HepG2 (cell line): ENCODE measurements around the gene SRCAP. TPM values are rescaled to one million over a fixed set of nuclear protein-coding genes. Genes with fewer than 3 reads are reported as not detected.
A peak's percentile ranks its signal among the peaks of the same experiment; 100 is the strongest.

Experiments
- ATF7 ChIP-seq, 2 experiments: fragments of 450-650 bp in 1 of 2; sonication (generic) in 1 of 2; formaldehyde crosslinking in 1 of 2; IDR thresholded peaks; 2 replicates each; pipeline versions ENCODE4 v1.4.0 to v1.6.1; 2016 to 2020; ENCODE audit warnings: antibody characterized with exemption in 1 of 2, mild to moderate bottlenecking in 1 of 2, missing genetic modification reagents in 1 of 2
- FLYWCH1 ChIP-seq: sonication (generic); formaldehyde crosslinking; IDR thresholded peaks from 2 replicates; pipeline ENCODE4 v1.8.1; 2023; ENCODE audit warnings: mild to moderate bottlenecking, missing genetic modification reagents
- HNF1B ChIP-seq: sonication (generic); formaldehyde crosslinking; IDR thresholded peaks from 2 replicates; pipeline ENCODE4 v1.5.1; 2020; ENCODE audit warnings: mild to moderate bottlenecking, moderate library complexity, missing genetic modification reagents
- IKZF5 ChIP-seq: IDR thresholded peaks from 2 replicates; pipeline ENCODE4 v1.6.1; 2018; ENCODE audit warnings: missing genetic modification reagents, mild to moderate bottlenecking, missing compliant biosample characterization
- NRL ChIP-seq: sonication (generic); formaldehyde crosslinking; IDR thresholded peaks from 2 replicates; pipeline ENCODE4 v1.5.0; 2020; ENCODE audit warnings: missing genetic modification reagents, mild to moderate bottlenecking, moderate library complexity, borderline replicate concordance
- PTBP1 ChIP-seq: fragments of 200-400 bp; formaldehyde crosslinking; IDR thresholded peaks from 2 replicates; pipeline ENCODE4 v1.6.1; 2018; ENCODE audit warnings: low read length, low read depth; ENCODE audit not compliant: poor library complexity, severe bottlenecking
- SIX1 ChIP-seq: sonication (generic); formaldehyde crosslinking; IDR thresholded peaks from 2 replicates; pipeline ENCODE4 v1.4.0; 2020; ENCODE audit warnings: missing genetic modification reagents, borderline replicate concordance
- TCF12 ChIP-seq, 2 experiments: fragments of 450-650 bp in 1 of 2; sonication (generic) in 1 of 2; formaldehyde crosslinking in 1 of 2; IDR thresholded peaks; 2 replicates each; pipeline versions ENCODE4 v1.6.1 to v1.8.0; 2017 to 2022; ENCODE audit warnings: antibody characterized with exemption in 1 of 2, mild to moderate bottlenecking in 1 of 2, missing genetic modification reagents in 1 of 2, moderate library complexity in 1 of 2
- TEAD3 ChIP-seq: optimal IDR thresholded peaks from 2 replicates; pipeline ENCODE3; 2016; ENCODE audit warnings: borderline replicate concordance
- TSC22D2 ChIP-seq: sonication (generic); formaldehyde crosslinking; IDR thresholded peaks from 2 replicates; pipeline ENCODE4 v1.5.1; 2020; ENCODE audit warnings: missing genetic modification reagents, mild to moderate bottlenecking, borderline replicate concordance
- ZBTB3 ChIP-seq: sonication (generic); formaldehyde crosslinking; IDR thresholded peaks from 2 replicates; pipeline ENCODE4 v1.4.0; 2020; ENCODE audit warnings: low read depth, mild to moderate bottlenecking, moderate library complexity, missing genetic modification reagents, borderline replicate concordance
- ZNF639 ChIP-seq: conservative IDR thresholded peaks from 2 replicates; pipeline ENCODE4 v1.6.1; 2018; ENCODE audit warnings: missing genetic modification reagents
- polyA plus RNA-seq, 8 experiments: library from polyadenylated mRNA; depleted of rRNA in 3 of 8; stranded (reverse) in 7 of 8; unstranded in 1 of 8; fragments of >200 nt; fragmentation: Illumina TruSeq in 4 of 8; extraction: Trizol in 4 of 8; gene quantifications; 2 replicates each; pipeline versions ENCODE4 v1.2.1 to v1.2.3, GENCODE V29; 2011 to 2016; ENCODE audit warnings: low read depth in 4 of 8, missing spikeins in 1 of 8, mixed read lengths in 1 of 8; ENCODE audit not compliant: insufficient read depth in 1 of 8
- total RNA-seq, 5 experiments: library from RNA; depleted of rRNA; stranded (reverse); fragments of >200 nt; fragmentation: Illumina TruSeq; extraction: Trizol; gene quantifications; 2 replicates each; pipeline ENCODE4 v1.2.3, GENCODE V29; 2016; ENCODE audit warnings: low read depth in 1 of 5
- TF ChIP-seq, protein P1 (sequence below): sonication (generic); formaldehyde crosslinking; conservative IDR thresholded peaks from 2 replicates; pipeline ENCODE4 v1.4.0; 2020; ENCODE audit warnings: mild to moderate bottlenecking, missing genetic modification reagents, moderate library complexity
- TF ChIP-seq, protein P2 (sequence below): sonication (generic); formaldehyde crosslinking; IDR thresholded peaks from 2 replicates; pipeline ENCODE4 v1.4.0; 2020; ENCODE audit warnings: mild to moderate bottlenecking, low read depth, missing genetic modification reagents
- TF ChIP-seq, protein P3 (sequence below): sonication (generic); formaldehyde crosslinking; IDR thresholded peaks from 2 replicates; pipeline ENCODE4 v1.4.0; 2020; ENCODE audit warnings: missing genetic modification reagents, mild to moderate bottlenecking, borderline replicate concordance

Gene SRCAP
- total and polyA plus RNA-seq, 2 of the 13 experiments (the other 11 are each of a cell fraction or from before 2014, with no cell fraction given), result 4.9 to 9.0 TPM

- TF ChIP-seq, protein P1, sequence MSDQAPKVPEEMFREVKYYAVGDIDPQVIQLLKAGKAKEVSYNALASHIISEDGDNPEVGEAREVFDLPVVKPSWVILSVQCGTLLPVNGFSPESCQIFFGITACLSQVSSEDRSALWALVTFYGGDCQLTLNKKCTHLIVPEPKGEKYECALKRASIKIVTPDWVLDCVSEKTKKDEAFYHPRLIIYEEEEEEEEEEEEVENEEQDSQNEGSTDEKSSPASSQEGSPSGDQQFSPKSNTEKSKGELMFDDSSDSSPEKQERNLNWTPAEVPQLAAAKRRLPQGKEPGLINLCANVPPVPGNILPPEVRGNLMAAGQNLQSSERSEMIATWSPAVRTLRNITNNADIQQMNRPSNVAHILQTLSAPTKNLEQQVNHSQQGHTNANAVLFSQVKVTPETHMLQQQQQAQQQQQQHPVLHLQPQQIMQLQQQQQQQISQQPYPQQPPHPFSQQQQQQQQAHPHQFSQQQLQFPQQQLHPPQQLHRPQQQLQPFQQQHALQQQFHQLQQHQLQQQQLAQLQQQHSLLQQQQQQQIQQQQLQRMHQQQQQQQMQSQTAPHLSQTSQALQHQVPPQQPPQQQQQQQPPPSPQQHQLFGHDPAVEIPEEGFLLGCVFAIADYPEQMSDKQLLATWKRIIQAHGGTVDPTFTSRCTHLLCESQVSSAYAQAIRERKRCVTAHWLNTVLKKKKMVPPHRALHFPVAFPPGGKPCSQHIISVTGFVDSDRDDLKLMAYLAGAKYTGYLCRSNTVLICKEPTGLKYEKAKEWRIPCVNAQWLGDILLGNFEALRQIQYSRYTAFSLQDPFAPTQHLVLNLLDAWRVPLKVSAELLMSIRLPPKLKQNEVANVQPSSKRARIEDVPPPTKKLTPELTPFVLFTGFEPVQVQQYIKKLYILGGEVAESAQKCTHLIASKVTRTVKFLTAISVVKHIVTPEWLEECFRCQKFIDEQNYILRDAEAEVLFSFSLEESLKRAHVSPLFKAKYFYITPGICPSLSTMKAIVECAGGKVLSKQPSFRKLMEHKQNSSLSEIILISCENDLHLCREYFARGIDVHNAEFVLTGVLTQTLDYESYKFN (CRISPR knock-in tag), result peak; percentile 61
- no peak; the same call in 1 of the 2 replicates for TF ChIP-seq ZNF639 (CRISPR knock-in tag)
- no peak for TF ChIP-seq SIX1 (CRISPR knock-in tag)
- TF ChIP-seq, protein P2, sequence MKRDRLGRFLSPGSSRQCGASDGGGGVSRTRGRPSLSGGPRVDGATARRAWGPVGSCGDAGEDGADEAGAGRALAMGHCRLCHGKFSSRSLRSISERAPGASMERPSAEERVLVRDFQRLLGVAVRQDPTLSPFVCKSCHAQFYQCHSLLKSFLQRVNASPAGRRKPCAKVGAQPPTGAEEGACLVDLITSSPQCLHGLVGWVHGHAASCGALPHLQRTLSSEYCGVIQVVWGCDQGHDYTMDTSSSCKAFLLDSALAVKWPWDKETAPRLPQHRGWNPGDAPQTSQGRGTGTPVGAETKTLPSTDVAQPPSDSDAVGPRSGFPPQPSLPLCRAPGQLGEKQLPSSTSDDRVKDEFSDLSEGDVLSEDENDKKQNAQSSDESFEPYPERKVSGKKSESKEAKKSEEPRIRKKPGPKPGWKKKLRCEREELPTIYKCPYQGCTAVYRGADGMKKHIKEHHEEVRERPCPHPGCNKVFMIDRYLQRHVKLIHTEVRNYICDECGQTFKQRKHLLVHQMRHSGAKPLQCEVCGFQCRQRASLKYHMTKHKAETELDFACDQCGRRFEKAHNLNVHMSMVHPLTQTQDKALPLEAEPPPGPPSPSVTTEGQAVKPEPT (CRISPR knock-in tag), result 0 out of 2 replicates have a peak, but pooled peaks have one; percentile 20
- TF ChIP-seq HNF1B (CRISPR knock-in tag), result peak; percentile 59; the same call in 1 of the 2 replicates
- no peak for TF ChIP-seq TCF12 (IDR thresholded peaks at IDR 0.05)
- TF ChIP-seq TCF12 (CRISPR knock-in tag; IDR thresholded peaks at IDR 0.05), result no peak; the same call in none of the 2 replicates
- TF ChIP-seq TEAD3 (CRISPR knock-in tag), result peak; percentile 35
- TF ChIP-seq ZBTB3, result peak; percentile 73; the same call in 1 of the 2 replicates
- TF ChIP-seq, protein P3, sequence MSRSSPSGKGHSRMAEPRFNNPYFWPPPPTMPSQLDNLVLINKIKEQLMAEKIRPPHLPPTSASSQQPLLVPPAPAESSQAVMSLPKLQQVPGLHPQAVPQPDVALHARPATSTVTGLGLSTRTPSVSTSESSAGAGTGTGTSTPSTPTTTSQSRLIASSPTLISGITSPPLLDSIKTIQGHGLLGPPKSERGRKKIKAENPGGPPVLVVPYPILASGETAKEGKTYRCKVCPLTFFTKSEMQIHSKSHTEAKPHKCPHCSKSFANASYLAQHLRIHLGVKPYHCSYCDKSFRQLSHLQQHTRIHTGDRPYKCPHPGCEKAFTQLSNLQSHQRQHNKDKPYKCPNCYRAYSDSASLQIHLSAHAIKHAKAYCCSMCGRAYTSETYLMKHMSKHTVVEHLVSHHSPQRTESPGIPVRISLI (CRISPR knock-in tag), result peak; percentile 60; the same call in 1 of the 2 replicates
- TF ChIP-seq FLYWCH1 (CRISPR knock-in tag), result no peak
- no peak; the same call in 1 of the 2 replicates for TF ChIP-seq TSC22D2 (CRISPR knock-in tag)
- peak; percentile 60 for TF ChIP-seq IKZF5 (CRISPR knock-in tag)
- TF ChIP-seq ATF7 (IDR thresholded peaks at IDR 0.05), result no peak
- TF ChIP-seq ATF7 (CRISPR knock-in tag; IDR thresholded peaks at IDR 0.05), result peak; percentile 77; the same call in 1 of the 2 replicates
- TF ChIP-seq NRL, result no peak
- peak; percentile 96 for TF ChIP-seq PTBP1
Observed at GRCh38 chr16:30650369-30651123, 48.4 kb upstream of the SRCAP start, which contains the start of gene PRR14 (continued).
